SK-N-SH (cell line): ENCODE data around the gene CRYBA2.

Experiments
- POLR2AphosphoS5 ChIP-seq: IDR thresholded peaks from 2 replicates; pipeline ENCODE4 v1.6.1; 2012; ENCODE audit warnings: low read depth, low read length
- YY1 ChIP-seq: IDR thresholded peaks from 2 replicates; pipeline ENCODE4 v1.4.0; 2012; ENCODE audit warnings: low read depth, mild to moderate bottlenecking
- TF ChIP-seq, protein P1 (sequence below): IDR thresholded peaks from 2 replicates; pipeline ENCODE4 v1.6.1; 2012; ENCODE audit warnings: mild to moderate bottlenecking, low read depth, low read length, moderate library complexity
- TF ChIP-seq, protein P2 (sequence below): fragments of 200-600 bp; sonication (generic); IDR thresholded peaks from 2 replicates; pipeline ENCODE4 v1.6.1; 2017; ENCODE audit warnings: antibody characterized with exemption, mild to moderate bottlenecking, moderate library complexity
- TF ChIP-seq, protein P3 (sequence below): IDR thresholded peaks from 2 replicates; pipeline ENCODE4 v1.4.0; 2012; ENCODE audit warnings: low read depth

DNA sequence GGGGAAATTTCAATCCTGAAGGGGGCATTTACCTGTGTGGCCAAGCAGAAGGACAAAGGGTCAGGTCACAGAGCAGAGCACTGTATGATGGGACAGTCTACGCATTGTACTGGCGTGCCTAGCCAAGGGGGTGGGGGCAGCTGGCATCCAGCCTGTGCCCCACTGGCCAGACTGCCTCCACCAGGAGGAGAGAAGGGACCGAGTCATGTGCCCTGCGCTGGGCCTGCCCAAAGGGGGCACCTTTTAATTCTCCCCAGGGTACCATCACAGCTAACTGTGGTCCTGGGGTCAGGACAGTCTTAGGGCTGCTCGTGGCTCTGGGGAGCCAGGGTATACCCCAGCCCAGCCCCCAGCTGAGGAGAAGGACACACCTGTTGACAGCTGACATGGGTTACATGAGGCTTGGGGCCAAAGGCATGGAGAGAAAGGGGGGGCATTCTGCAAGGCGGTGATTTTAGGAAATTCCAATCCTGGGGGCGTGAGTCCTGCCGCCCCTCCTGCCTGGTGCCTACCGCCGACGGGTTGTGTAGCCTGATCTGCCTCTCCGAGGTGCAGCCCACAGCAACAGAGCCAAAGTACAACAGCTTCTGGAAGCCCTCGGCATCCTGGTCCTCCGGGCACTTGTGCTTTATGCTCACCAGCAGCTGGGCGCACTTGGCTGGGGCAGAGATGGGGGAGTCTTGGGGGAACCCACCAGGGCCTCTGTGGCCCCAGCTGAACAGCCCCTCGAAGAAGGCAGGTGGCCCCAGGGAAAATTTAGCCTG, 37.1 kb upstream of the CRYBA2 start:
- TF ChIP-seq, protein P1, sequence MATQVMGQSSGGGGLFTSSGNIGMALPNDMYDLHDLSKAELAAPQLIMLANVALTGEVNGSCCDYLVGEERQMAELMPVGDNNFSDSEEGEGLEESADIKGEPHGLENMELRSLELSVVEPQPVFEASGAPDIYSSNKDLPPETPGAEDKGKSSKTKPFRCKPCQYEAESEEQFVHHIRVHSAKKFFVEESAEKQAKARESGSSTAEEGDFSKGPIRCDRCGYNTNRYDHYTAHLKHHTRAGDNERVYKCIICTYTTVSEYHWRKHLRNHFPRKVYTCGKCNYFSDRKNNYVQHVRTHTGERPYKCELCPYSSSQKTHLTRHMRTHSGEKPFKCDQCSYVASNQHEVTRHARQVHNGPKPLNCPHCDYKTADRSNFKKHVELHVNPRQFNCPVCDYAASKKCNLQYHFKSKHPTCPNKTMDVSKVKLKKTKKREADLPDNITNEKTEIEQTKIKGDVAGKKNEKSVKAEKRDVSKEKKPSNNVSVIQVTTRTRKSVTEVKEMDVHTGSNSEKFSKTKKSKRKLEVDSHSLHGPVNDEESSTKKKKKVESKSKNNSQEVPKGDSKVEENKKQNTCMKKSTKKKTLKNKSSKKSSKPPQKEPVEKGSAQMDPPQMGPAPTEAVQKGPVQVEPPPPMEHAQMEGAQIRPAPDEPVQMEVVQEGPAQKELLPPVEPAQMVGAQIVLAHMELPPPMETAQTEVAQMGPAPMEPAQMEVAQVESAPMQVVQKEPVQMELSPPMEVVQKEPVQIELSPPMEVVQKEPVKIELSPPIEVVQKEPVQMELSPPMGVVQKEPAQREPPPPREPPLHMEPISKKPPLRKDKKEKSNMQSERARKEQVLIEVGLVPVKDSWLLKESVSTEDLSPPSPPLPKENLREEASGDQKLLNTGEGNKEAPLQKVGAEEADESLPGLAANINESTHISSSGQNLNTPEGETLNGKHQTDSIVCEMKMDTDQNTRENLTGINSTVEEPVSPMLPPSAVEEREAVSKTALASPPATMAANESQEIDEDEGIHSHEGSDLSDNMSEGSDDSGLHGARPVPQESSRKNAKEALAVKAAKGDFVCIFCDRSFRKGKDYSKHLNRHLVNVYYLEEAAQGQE, result no peak
- TF ChIP-seq, protein P2, sequence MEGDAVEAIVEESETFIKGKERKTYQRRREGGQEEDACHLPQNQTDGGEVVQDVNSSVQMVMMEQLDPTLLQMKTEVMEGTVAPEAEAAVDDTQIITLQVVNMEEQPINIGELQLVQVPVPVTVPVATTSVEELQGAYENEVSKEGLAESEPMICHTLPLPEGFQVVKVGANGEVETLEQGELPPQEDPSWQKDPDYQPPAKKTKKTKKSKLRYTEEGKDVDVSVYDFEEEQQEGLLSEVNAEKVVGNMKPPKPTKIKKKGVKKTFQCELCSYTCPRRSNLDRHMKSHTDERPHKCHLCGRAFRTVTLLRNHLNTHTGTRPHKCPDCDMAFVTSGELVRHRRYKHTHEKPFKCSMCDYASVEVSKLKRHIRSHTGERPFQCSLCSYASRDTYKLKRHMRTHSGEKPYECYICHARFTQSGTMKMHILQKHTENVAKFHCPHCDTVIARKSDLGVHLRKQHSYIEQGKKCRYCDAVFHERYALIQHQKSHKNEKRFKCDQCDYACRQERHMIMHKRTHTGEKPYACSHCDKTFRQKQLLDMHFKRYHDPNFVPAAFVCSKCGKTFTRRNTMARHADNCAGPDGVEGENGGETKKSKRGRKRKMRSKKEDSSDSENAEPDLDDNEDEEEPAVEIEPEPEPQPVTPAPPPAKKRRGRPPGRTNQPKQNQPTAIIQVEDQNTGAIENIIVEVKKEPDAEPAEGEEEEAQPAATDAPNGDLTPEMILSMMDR, result no peak
- TF ChIP-seq, protein P3, sequence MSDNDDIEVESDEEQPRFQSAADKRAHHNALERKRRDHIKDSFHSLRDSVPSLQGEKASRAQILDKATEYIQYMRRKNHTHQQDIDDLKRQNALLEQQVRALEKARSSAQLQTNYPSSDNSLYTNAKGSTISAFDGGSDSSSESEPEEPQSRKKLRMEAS, result no peak
- TF ChIP-seq POLR2AphosphoS5, result no peak
- no peak for TF ChIP-seq YY1
